Stomach (tissue), 4 donors: ENCODE measurements around the gene GCHFR.

Experiments used
- EP300 ChIP-seq: sonication (generic); formaldehyde crosslinking; IDR thresholded peaks from one replicate; pipeline ENCODE4 v1.6.1; 2017; ENCODE audit warnings: antibody characterized with exemption
- POLR2A ChIP-seq, 4 donors: fragments of 450-650 bp; IDR thresholded peaks; one replicate each; pipeline ENCODE4 v1.6.1; 2016; ENCODE audit warnings: antibody characterized with exemption in 4 of 4, control low read depth in 2 of 4, mild to moderate bottlenecking in 1 of 4, moderate library complexity in 1 of 4
- POLR2AphosphoS5 ChIP-seq, 3 donors: sonication (generic); formaldehyde crosslinking; IDR thresholded peaks; one replicate each; pipeline ENCODE4 v1.6.1; 2016; ENCODE audit warnings: antibody characterized with exemption in 3 of 3
- TF ChIP-seq, protein P1 (sequence below), 7 experiments: fragments of 450-650 bp in 4 of 7; fragments of 200-600 bp in 3 of 7; sonication (generic) in 3 of 7; IDR thresholded peaks; one replicate each; pipeline ENCODE4 v1.5.1; 2016 to 2019; ENCODE audit warnings: antibody characterized with exemption in 7 of 7, control low read depth in 2 of 7, mild to moderate bottlenecking in 1 of 7

DNA sequence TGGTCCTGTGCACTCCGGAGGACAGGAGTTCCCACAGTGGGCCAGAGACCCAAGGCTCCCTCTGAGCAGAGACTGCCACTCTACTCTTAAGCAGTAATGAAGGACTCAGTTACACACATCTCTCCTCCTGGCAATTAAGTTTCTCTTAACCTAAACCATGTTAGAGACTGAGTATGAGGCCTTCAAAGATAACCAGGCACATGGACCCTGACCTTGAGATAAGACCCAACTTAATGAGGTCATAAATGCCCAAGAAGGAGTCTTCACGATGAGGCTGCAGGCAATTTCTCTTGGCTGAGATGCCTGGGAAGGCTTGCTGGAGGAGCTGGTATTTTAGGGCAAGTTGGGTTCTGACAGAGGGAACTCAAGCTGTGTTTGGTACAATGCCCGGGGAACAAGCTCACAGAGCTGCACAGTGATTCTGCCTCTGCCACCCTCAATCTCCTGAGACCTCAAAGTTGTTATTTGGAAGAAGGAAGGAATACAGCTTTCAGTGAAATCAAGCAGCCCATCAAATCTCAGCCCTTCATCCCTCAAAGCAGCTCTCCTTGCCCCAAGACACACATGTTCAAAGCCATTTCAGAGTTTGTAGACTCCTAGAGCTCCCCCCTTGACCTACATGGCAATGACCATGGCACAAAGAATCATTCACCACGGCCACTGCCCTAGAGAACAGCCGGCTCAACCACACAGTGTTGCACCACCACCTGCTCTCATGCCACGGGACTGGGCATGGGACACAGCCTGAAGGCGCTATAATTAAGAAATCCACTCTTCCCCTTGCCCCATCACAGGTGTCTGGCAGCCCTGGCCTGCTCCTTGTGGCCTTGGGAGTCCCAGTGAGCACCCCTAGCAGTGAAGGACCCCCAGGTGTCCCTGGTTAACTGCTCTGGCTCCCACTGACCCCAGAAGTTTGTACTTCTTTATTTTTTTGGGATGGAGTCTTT, 15.9 kb upstream of the GCHFR start:
- TF ChIP-seq POLR2A (IDR thresholded peaks at IDR 0.05) (no peak), EP300 (no peak), POLR2AphosphoS5 (IDR thresholded peaks at IDR 0.05) (no peak)
- TF ChIP-seq, protein P1, sequence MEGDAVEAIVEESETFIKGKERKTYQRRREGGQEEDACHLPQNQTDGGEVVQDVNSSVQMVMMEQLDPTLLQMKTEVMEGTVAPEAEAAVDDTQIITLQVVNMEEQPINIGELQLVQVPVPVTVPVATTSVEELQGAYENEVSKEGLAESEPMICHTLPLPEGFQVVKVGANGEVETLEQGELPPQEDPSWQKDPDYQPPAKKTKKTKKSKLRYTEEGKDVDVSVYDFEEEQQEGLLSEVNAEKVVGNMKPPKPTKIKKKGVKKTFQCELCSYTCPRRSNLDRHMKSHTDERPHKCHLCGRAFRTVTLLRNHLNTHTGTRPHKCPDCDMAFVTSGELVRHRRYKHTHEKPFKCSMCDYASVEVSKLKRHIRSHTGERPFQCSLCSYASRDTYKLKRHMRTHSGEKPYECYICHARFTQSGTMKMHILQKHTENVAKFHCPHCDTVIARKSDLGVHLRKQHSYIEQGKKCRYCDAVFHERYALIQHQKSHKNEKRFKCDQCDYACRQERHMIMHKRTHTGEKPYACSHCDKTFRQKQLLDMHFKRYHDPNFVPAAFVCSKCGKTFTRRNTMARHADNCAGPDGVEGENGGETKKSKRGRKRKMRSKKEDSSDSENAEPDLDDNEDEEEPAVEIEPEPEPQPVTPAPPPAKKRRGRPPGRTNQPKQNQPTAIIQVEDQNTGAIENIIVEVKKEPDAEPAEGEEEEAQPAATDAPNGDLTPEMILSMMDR (IDR thresholded peaks at IDR 0.05) = no peak
